Measurements from ENCODE around the gene ARID3A.

- TF ChIP-seq RAD21 (IDR thresholded peaks at IDR 0.05 in 1 of 2, conservative IDR thresholded peaks at IDR 0.05 in 1 of 2; ENCODE audit: low read depth in 2 of 2, low read length in 2 of 2) = no peak
- TF ChIP-seq RXRA (IDR thresholded peaks at IDR 0.05; ENCODE audit: insufficient read depth, low read depth, low read length) = no peak
- no peak for TF ChIP-seq CTCF (IDR thresholded peaks at IDR 0.05; ENCODE audit: control extremely low read depth in 1 of 3, insufficient read depth in 1 of 3, low read depth in 1 of 3, low read length in 3 of 3)
- TF ChIP-seq SP2 (IDR thresholded peaks at IDR 0.05; ENCODE audit: low read length) = no peak
- TF ChIP-seq SIN3A (conservative IDR thresholded peaks at IDR 0.05 in 1 of 2, IDR thresholded peaks at IDR 0.05 in 1 of 2; ENCODE audit: low read depth in 1 of 2, low read length in 2 of 2) = 0 out of 4 replicates have a peak, but pooled peaks of 1 of the 2 experiments have one; percentile 9
- no peak for TF ChIP-seq POLR2A (IDR thresholded peaks at IDR 0.05; ENCODE audit: control extremely low read depth in 1 of 2, low read depth in 2 of 2, low read length in 2 of 2)
- TF ChIP-seq SUZ12 (IDR thresholded peaks at IDR 0.05; ENCODE audit: low read length) = no peak
- TF ChIP-seq HDAC2 (IDR thresholded peaks at IDR 0.05; ENCODE audit: borderline replicate concordance in 1 of 2, low read depth in 2 of 2, low read length in 2 of 2) = no peak
- no peak for TF ChIP-seq CHD2 (IDR thresholded peaks at IDR 0.05; ENCODE audit: low read length)
- TF ChIP-seq MAX (IDR thresholded peaks at IDR 0.05) = no peak
Observed at GRCh38 chr19:926589-927350, 935 bp downstream of the ARID3A start.
